Keratinocyte (primary cell): ENCODE data around the gene LRP1B.

Experiments
- EZH2 ChIP-seq: IDR thresholded peaks from one replicate; pipeline ENCODE4 v1.6.1; 2012; ENCODE audit warnings: inconsistent platforms, mild to moderate bottlenecking, low read length, moderate library complexity
- TF ChIP-seq, protein P1 (sequence below), 3 experiments: IDR thresholded peaks in 1 of 3; conservative IDR thresholded peaks in 1 of 3; optimal IDR thresholded peaks in 1 of 3; 2 replicates in 2 of 3; 3 replicates in 1 of 3; pipeline versions ENCODE3 to v1.5.1; 2011; ENCODE audit warnings: low read length in 3 of 3, mild to moderate bottlenecking in 3 of 3, moderate library complexity in 2 of 3, control low read depth in 1 of 3, inconsistent platforms in 1 of 3; ENCODE audit not compliant: insufficient read depth in 2 of 3; ENCODE audit errors: extremely low read depth in 1 of 3

DNA sequence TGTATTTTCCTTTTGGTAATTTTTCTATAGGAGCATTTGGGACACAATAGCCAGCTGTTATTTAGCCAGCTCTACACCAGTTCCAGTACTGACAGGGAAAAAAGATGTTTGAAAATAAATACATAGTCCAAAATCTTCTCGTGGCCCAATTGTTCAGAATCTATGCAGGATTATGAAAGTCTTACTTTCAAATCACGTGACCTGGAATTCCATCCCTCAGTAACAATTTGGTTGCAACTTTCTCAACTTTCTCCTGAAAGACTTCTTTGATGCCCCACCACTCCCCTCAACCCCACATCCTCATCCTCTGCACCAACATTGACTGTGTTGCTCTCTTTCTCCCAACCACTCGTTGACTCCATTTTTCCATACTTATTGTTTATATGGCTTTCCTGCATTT, 539.0 kb downstream of the LRP1B start:
- no peak for TF ChIP-seq EZH2
- TF ChIP-seq, protein P1, sequence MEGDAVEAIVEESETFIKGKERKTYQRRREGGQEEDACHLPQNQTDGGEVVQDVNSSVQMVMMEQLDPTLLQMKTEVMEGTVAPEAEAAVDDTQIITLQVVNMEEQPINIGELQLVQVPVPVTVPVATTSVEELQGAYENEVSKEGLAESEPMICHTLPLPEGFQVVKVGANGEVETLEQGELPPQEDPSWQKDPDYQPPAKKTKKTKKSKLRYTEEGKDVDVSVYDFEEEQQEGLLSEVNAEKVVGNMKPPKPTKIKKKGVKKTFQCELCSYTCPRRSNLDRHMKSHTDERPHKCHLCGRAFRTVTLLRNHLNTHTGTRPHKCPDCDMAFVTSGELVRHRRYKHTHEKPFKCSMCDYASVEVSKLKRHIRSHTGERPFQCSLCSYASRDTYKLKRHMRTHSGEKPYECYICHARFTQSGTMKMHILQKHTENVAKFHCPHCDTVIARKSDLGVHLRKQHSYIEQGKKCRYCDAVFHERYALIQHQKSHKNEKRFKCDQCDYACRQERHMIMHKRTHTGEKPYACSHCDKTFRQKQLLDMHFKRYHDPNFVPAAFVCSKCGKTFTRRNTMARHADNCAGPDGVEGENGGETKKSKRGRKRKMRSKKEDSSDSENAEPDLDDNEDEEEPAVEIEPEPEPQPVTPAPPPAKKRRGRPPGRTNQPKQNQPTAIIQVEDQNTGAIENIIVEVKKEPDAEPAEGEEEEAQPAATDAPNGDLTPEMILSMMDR (optimal IDR thresholded peaks at IDR 0.05 in 1 of 3, IDR thresholded peaks at IDR 0.05 in 1 of 3, conservative IDR thresholded peaks at IDR 0.05 in 1 of 3; ENCODE audit: extremely low read depth in 1 of 3, insufficient read depth in 2 of 3, low read length in 3 of 3) = no peak
